A673 (cell line): ENCODE data around the gene TPM2. TPM values are rescaled to one million over a fixed set of nuclear protein-coding genes. Genes with fewer than 3 reads are reported as not detected.

Source experiments
- BruUV-seq: library from RNA; stranded (reverse); fragments of 400-500 nt; replicated peaks from 2 replicates; lab custom pipeline; 2021; lab: Mats Ljungman, UMichigan
- CTCF ChIA-PET: fragments of 300-600 bp; sonication (Branson Sonifier 250); formaldehyde crosslinking; loops from one replicate; lab custom pipeline; 2022; ENCODE audit warnings: antibody characterized with exemption; lab: Charles Lee
- POLR2A ChIA-PET: fragments of 300-600 bp; sonication (Branson Sonifier 250); formaldehyde crosslinking; loops from one replicate; lab custom pipeline; 2022; ENCODE audit warnings: antibody characterized with exemption; ENCODE audit not compliant: low non-redundant PET; lab: Charles Lee
- DNase-seq: peaks from one replicate; pipeline ENCODE4 v3.0.0-alpha.2; 2015; ENCODE audit warnings: low spot score
- H3K27ac ChIP-seq: fragments of 200-600 bp; sonication (generic); 2 replicates; pipeline ENCODE4 v1.5.1; 2016; ENCODE audit warnings: mixed run types, low read depth, mild to moderate bottlenecking, mixed read lengths, antibody characterized with exemption, low read length; ENCODE audit not compliant: poor library complexity, severe bottlenecking
- H3K27me3 ChIP-seq: fragments of 200-600 bp; sonication (generic); replicated peaks from 2 replicates; pipeline ENCODE4 v1.6.1; 2017; ENCODE audit warnings: mixed run types, low read depth, mild to moderate bottlenecking, mixed read lengths, antibody characterized with exemption, low read length; ENCODE audit not compliant: insufficient read depth, poor library complexity
- H3K36me3 ChIP-seq: fragments of 200-600 bp; sonication (generic); 2 replicates; pipeline ENCODE4 v1.6.1; 2016; ENCODE audit warnings: mixed run types, mild to moderate bottlenecking, mixed read lengths, antibody characterized with exemption, low read length; ENCODE audit not compliant: insufficient read depth, poor library complexity, severe bottlenecking
- H3K4me1 ChIP-seq: fragments of 200-600 bp; sonication (generic); 2 replicates; pipeline ENCODE4 v1.6.1; 2017; ENCODE audit warnings: mixed run types, mild to moderate bottlenecking, mixed read lengths, antibody characterized with exemption, low read length; ENCODE audit not compliant: insufficient read depth, poor library complexity, severe bottlenecking
- H3K4me3 ChIP-seq: fragments of 200-600 bp; sonication (generic); 2 replicates; pipeline ENCODE4 v1.5.1; 2016; ENCODE audit warnings: low read depth, mixed run types, mild to moderate bottlenecking, mixed read lengths, low read length; ENCODE audit not compliant: poor library complexity, severe bottlenecking
- H3K9me3 ChIP-seq: fragments of 200-600 bp; sonication (generic); 2 replicates; pipeline ENCODE4 v1.6.1; 2016; ENCODE audit warnings: mixed run types, low read depth, mild to moderate bottlenecking, mixed read lengths, antibody characterized with exemption, low read length; ENCODE audit not compliant: poor library complexity, severe bottlenecking
- CTCF ChIP-seq: fragments of 300-800, 200-600 bp; sonication (generic); conservative IDR thresholded peaks from 2 replicates; pipeline ENCODE4 v1.5.1; 2017; ENCODE audit warnings: low read depth, mild to moderate bottlenecking, antibody characterized with exemption, low read length, moderate library complexity, mixed read lengths
- EZH2 ChIP-seq: fragments of 200-600 bp; sonication (generic); IDR thresholded peaks from 2 replicates; pipeline ENCODE4 v1.6.1; 2017; ENCODE audit warnings: borderline replicate concordance, low read depth, mild to moderate bottlenecking, mixed read lengths, antibody characterized with exemption, low read length; ENCODE audit not compliant: poor library complexity, severe bottlenecking
- intact Hi-C: fragments of 100-400 bp; cut with micrococcal nuclease; formaldehyde crosslinking; loops from one replicate; pipeline ENCODE4 v1.10.0; 2022; ENCODE audit not compliant: unreplicated experiment
- total RNA-seq: library from RNA; stranded (reverse); gene quantifications from 2 replicates; pipeline ENCODE4 v1.2.3, GENCODE V29; 2021

Gene TPM2
- total RNA-seq, 1 experiment from 2014 or later = 44.3 TPM

GRCh38 chr9:35660966-35661415 lies 28.7 kb downstream of the TPM2 start:
- peak; percentile 55 for DNase-seq
- TF ChIP-seq EZH2 (no peak), CTCF (peak; percentile 58)
- POLR2A ChIA-PET = no interaction called here
- Histone ChIP-seq H3K4me1 (peaks cover 21% of the 10 kb centered on the region), H3K4me3 (no peak overlapping the region), H3K27ac (peak overlapping the region; percentile 25), H3K36me3 (peaks cover 32% of the 10 kb centered on the region), H3K27me3 (no peaks in the 10 kb centered on the region), H3K9me3 (no peaks in the 10 kb centered on the region)
- CTCF ChIA-PET = interaction anchor here (0.5 to 0.9 kb wide), 3 partner anchors 29 to 1580 kb away, joined by 3 to 5 read pairs (median 5); no protein-coding TSS in a partner anchor
- no TSS peak for BruUV-seq
- intact Hi-C loops = no loop called here

GRCh38 chr9:35659340-35659739 lies 30.4 kb downstream of the TPM2 start:
- peak; percentile 62 for DNase-seq
- intact Hi-C loops = loop anchor here (5.0 kb wide), 3 partner anchors 73 to 542 kb away; partner anchors contain the start of genes ATOSB, CREB3, SPAG8 and TLN1
- POLR2A ChIA-PET = no interaction called here

GRCh38 chr9:35658968-35659220 lies 30.8 kb downstream of the TPM2 start:
- no TSS peak for BruUV-seq

More at GRCh38 chr9:35659340-35659739, 30.4 kb downstream of the TPM2 start:
- H3K27me3 ChIP-seq = no peaks in the 10 kb centered on the region
- H3K27ac ChIP-seq = peak overlapping the region; percentile 97
- CTCF ChIA-PET = no interaction called here
- peaks cover 21% of the 10 kb centered on the region for H3K4me1 ChIP-seq
- peaks cover 32% of the 10 kb centered on the region for H3K36me3 ChIP-seq
- no TSS peak for BruUV-seq
- no peaks in the 10 kb centered on the region for H3K9me3 ChIP-seq
- TF ChIP-seq CTCF = no peak
- TF ChIP-seq EZH2 = no peak
- peak overlapping the region; percentile 74 for H3K4me3 ChIP-seq

More at GRCh38 chr9:35658968-35659220, 30.8 kb downstream of the TPM2 start:
- Histone ChIP-seq H3K27ac (peak overlapping the region; percentile 97), H3K9me3 (no peaks in the 10 kb centered on the region), H3K4me1 (peaks cover 18% of the 10 kb centered on the region), H3K27me3 (no peaks in the 10 kb centered on the region), H3K36me3 (peaks cover 32% of the 10 kb centered on the region), H3K4me3 (peak overlapping the region; percentile 74)
- ChIA-PET CTCF (no interaction called here), POLR2A (no interaction called here)
- TF ChIP-seq CTCF = no peak
- TF ChIP-seq EZH2 = no peak
- peak; percentile 52 for DNase-seq
- intact Hi-C loops = loop anchor here (1.0 to 5.0 kb wide), 4 partner anchors 13 to 542 kb away; partner anchors contain the start of genes ATOSB, CREB3, SPAG8 and TLN1
